GM21825 (cell line): ENCODE results near the gene NINJ2.
"Not testable (repeated sequence)": the region's sequence is repeated elsewhere in the genome, so short reads cannot be mapped to it uniquely, and the experiment has no call there.

Source experiments
- ATAC-seq: cut with Tn5 transposase; IDR thresholded peaks from one replicate; pipeline ENCODE4 v1.9.1; 2021; ENCODE audit warnings: mild to moderate bottlenecking, moderate library complexity; ENCODE audit not compliant: unreplicated experiment

The NINJ2 gene

GRCh38 chr12:663293-663871 is at the start of gene NINJ2:
TSS of gene NINJ2 (minus strand) at chr12:663445. CDS start at chr12:663360, 85 bp downstream.
- no peak for ATAC-seq

- ATAC-seq, result no peak
These were observed 49.1 kb upstream of the NINJ2 start for GRCh38 chr12:712172-712863.

GRCh38 chr12:709455-710020 is 46.3 kb upstream of the NINJ2 start:
- ATAC-seq, result no peak

GRCh38 chr12:708084-708483 is 44.8 kb upstream of the NINJ2 start:
- not testable (repeated sequence) for ATAC-seq

GRCh38 chr12:704516-705242 is 41.4 kb upstream of the NINJ2 start:
- no peak for ATAC-seq

GRCh38 chr12:701896-702539 is 38.8 kb upstream of the NINJ2 start:
- no peak for ATAC-seq

GRCh38 chr12:700016-700415 is 36.8 kb upstream of the NINJ2 start:
- ATAC-seq, result no peak

- ATAC-seq, result not testable (repeated sequence)
These were observed 35.0 kb upstream of the NINJ2 start for GRCh38 chr12:698222-698621.

- ATAC-seq, result no peak
These were observed 34.2 kb upstream of the NINJ2 start for GRCh38 chr12:697481-697880.

- no peak for ATAC-seq
These were observed 31.7 kb upstream of the NINJ2 start for GRCh38 chr12:694734-695503.

GRCh38 chr12:693934-694533 is 30.8 kb upstream of the NINJ2 start:
- no peak for ATAC-seq

GRCh38 chr12:692274-692673 is 29.0 kb upstream of the NINJ2 start:
- ATAC-seq, result no peak

GRCh38 chr12:690466-690865 is 27.2 kb upstream of the NINJ2 start:
- no peak for ATAC-seq

- peak; percentile 89 for ATAC-seq
These were observed 22.1 kb upstream of the NINJ2 start for GRCh38 chr12:685388-685787.

GRCh38 chr12:684416-684815 is 21.2 kb upstream of the NINJ2 start:
- ATAC-seq, result no peak

- ATAC-seq, result no peak
These were observed 18.5 kb upstream of the NINJ2 start for GRCh38 chr12:681568-682256.

- no peak for ATAC-seq
These were observed 15.8 kb upstream of the NINJ2 start for GRCh38 chr12:678747-679712.

GRCh38 chr12:675562-675961 is 12.3 kb upstream of the NINJ2 start:
- no peak for ATAC-seq
